CD14-positive monocyte (primary cell): ENCODE data around the gene GNAZ. TPM values are rescaled to one million over a fixed set of nuclear protein-coding genes. Genes with fewer than 3 reads are reported as not detected.

Experiments used
- DNase-seq, 3 donors: peaks; one replicate each; pipeline ENCODE4 v3.0.0-alpha.2; 2011 to 2022
- H2AFZ ChIP-seq: 2 replicates; pipeline ENCODE4 v1.6.0; 2012; ENCODE audit warnings: mild to moderate bottlenecking, low read depth, low read length, inconsistent platforms; ENCODE audit not compliant: insufficient read depth, poor library complexity, severe bottlenecking
- H3K27ac ChIP-seq, 2 donors: 1 replicate in 1 of 2; 2 replicates in 1 of 2; pipeline ENCODE4 v1.5.1; 2012 to 2013; ENCODE audit warnings: low read length in 2 of 2, control low read depth in 1 of 2, inconsistent platforms in 1 of 2, low read depth in 1 of 2, mild to moderate bottlenecking in 1 of 2
- H3K27me3 ChIP-seq, 2 donors: one replicate each; pipeline versions ENCODE4 v1.6.0 to v1.6.1; 2011 to 2013; ENCODE audit warnings: low read length in 2 of 2; ENCODE audit not compliant: control insufficient read depth in 2 of 2, insufficient read depth in 2 of 2
- H3K36me3 ChIP-seq, 2 donors: replicated peaks in 1 of 2; 1 replicate in 1 of 2; 2 replicates in 1 of 2; pipeline versions ENCODE4 v1.5.1 to v1.6.1; 2012 to 2013; ENCODE audit warnings: low read length in 2 of 2, control low read depth in 1 of 2, inconsistent platforms in 1 of 2, mild to moderate bottlenecking in 1 of 2; ENCODE audit not compliant: insufficient read depth in 2 of 2, control insufficient read depth in 1 of 2
- H3K4me1 ChIP-seq, 2 donors: 1 replicate in 1 of 2; 2 replicates in 1 of 2; pipeline versions ENCODE4 v1.5.1 to v1.6.1; 2012 to 2013; ENCODE audit warnings: low read length in 2 of 2, control low read depth in 1 of 2, inconsistent platforms in 1 of 2, mild to moderate bottlenecking in 1 of 2, moderate library complexity in 1 of 2; ENCODE audit not compliant: insufficient read depth in 2 of 2, control insufficient read depth in 1 of 2
- H3K4me2 ChIP-seq: replicated peaks from 2 replicates; pipeline ENCODE3; 2012; ENCODE audit warnings: low read length, moderate library complexity, mild to moderate bottlenecking; ENCODE audit not compliant: poor library complexity, severe bottlenecking; ENCODE audit errors: extremely low read depth
- H3K4me3 ChIP-seq, 3 experiments: fragments of 200-600 bp in 1 of 3; sonication (generic) in 1 of 3; replicated peaks in 1 of 3; 1 replicate in 2 of 3; 2 replicates in 1 of 3; pipeline ENCODE4 v1.5.1; 2011 to 2013; ENCODE audit warnings: low read length in 3 of 3, mild to moderate bottlenecking in 3 of 3, control low read depth in 2 of 3, low read depth in 2 of 3, inconsistent platforms in 1 of 3, moderate library complexity in 1 of 3
- H3K79me2 ChIP-seq: 2 replicates; pipeline ENCODE4 v1.6.0; 2012; ENCODE audit warnings: mild to moderate bottlenecking, control low read depth, inconsistent platforms, low read length, moderate library complexity; ENCODE audit not compliant: insufficient read depth
- H3K9ac ChIP-seq: 2 replicates; pipeline ENCODE4 v1.6.0; 2017; ENCODE audit warnings: low read length, mild to moderate bottlenecking; ENCODE audit not compliant: insufficient read depth, poor library complexity, severe bottlenecking
- H3K9me3 ChIP-seq, 2 donors: replicated peaks in 1 of 2; 1 replicate in 1 of 2; 2 replicates in 1 of 2; pipeline versions ENCODE4 v1.5.1 to v1.6.1; 2012 to 2013; ENCODE audit warnings: low read length in 2 of 2, control low read depth in 1 of 2; ENCODE audit not compliant: control insufficient read depth in 1 of 2, insufficient read depth in 1 of 2
- H4K20me1 ChIP-seq: 2 replicates; pipeline ENCODE4 v1.6.0; 2012; ENCODE audit warnings: mild to moderate bottlenecking, low read length, control low read depth, moderate library complexity; ENCODE audit not compliant: insufficient read depth
- H3K27ac Mint-ChIP-seq, 7 donors: one replicate each; pipeline ENCODE4 v1.8.0; 2020; ENCODE audit warnings: mild to moderate bottlenecking in 7 of 7, mixed read lengths in 7 of 7, moderate library complexity in 6 of 7, inconsistent platforms in 2 of 7
- H3K27me3 Mint-ChIP-seq, 3 donors: one replicate each; pipeline ENCODE4 v1.8.0; 2021 to 2022; ENCODE audit warnings: low read depth in 3 of 3, mild to moderate bottlenecking in 3 of 3, mixed read lengths in 3 of 3, moderate library complexity in 3 of 3, inconsistent platforms in 1 of 3
- H3K36me3 Mint-ChIP-seq, 2 donors: one replicate each; pipeline ENCODE4 v1.8.0; 2020; ENCODE audit warnings: mixed read lengths in 2 of 2, inconsistent platforms in 1 of 2, mild to moderate bottlenecking in 1 of 2
- H3K4me1 Mint-ChIP-seq: one replicate; pipeline ENCODE4 v1.8.0; 2020; ENCODE audit warnings: mild to moderate bottlenecking, mixed read lengths
- H3K4me3 Mint-ChIP-seq, 2 donors: one replicate each; pipeline ENCODE4 v1.8.0; 2020; ENCODE audit warnings: mild to moderate bottlenecking in 2 of 2, mixed read lengths in 2 of 2, moderate library complexity in 1 of 2
- H3K9me3 Mint-ChIP-seq, 7 donors: one replicate each; pipeline ENCODE4 v1.8.0; 2020 to 2022; ENCODE audit warnings: mixed read lengths in 7 of 7, mild to moderate bottlenecking in 6 of 7, moderate library complexity in 6 of 7, inconsistent platforms in 2 of 7
- WGBS: methylation state at CpG from one replicate; pipeline ENCODE4 v1.1.5; 2013; ENCODE audit warnings: missing lambda C conversion rate; ENCODE audit not compliant: insufficient coverage; 5-methylcytosine and 5-hydroxymethylcytosine counted together
- intact Hi-C, 2 donors: fragments of 100-400 bp; cut with micrococcal nuclease; formaldehyde crosslinking; loops; one replicate each; pipeline versions ENCODE4 v1.15.0 to v1.15.1; 2023
- polyA plus RNA-seq, 3 donors: library from polyadenylated mRNA; depleted of rRNA in 1 of 3; unstranded in 2 of 3; stranded (reverse) in 1 of 3; fragments of 300-500 nt in 2 of 3; fragments of >200 nt in 1 of 3; fragmentation: Illumina TruSeq in 2 of 3; gene quantifications; 1 replicate in 2 of 3; 2 replicates in 1 of 3; pipeline ENCODE4 v1.2.3, GENCODE V29; 2012 to 2021
- TF ChIP-seq, protein P1 (sequence below): fragments of 200-600 bp; IDR thresholded peaks from one replicate; pipeline ENCODE4 v1.8.0; 2022; ENCODE audit warnings: antibody characterized with exemption, mild to moderate bottlenecking

The GNAZ gene
- polyA plus RNA-seq, 3 donors: 0.04 to 0.05 TPM; not detected in 1

DNA sequence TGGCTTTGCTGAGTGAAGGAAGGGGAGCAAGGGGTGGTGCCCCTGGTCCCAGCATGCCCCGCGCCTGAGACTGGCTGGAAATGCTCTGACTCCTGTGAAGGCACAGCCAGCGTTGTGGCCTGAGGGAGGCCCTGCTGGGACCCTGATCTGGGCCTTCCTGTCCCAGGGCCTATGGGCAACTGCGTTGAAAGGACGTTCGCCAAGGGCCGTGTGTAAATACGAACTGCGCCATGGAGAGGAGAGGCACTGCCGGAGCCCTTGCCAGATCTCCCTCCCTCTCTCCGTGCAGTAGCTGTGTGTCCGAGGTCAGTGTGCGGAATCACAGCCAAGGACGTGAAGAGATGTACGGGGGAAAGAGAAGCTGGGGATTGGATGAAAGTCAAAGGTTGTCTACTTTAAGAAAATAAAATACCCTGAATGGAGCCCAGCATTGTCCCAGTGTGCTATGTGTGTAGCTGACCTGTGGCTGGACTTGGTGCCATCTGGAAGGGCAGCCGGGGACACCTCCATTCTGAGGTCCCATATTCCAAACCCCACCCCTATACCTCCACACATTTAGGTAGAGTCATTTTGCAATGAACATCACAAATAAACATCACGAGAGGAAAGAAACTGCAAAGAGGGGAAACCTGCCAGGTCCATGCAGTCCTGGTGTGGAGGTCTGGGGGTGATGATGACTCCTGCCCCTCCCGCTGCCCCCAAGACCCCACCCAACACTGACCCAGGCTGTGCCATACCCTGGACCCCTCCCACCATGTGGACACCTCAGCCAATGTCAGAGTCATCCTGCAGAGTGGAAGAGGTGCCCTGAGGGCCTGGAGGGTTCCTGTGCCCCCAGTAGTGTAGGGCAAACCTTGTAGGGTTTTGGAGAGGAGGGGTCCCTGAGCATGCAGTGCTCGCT is 54.5 kb downstream of the GNAZ start:
- Histone ChIP-seq H4K20me1 (no peaks in the 10 kb centered on the region), H3K4me2 (no peak overlapping the region), H3K4me1 (no peaks in the 10 kb centered on the region), H3K27ac (no peak overlapping the region), H3K9ac (no peak overlapping the region), H3K9me3 (no peaks in the 10 kb centered on the region), H3K27me3 (no peaks in the 10 kb centered on the region), H2AFZ (no peak overlapping the region), H3K36me3 (no peaks in the 10 kb centered on the region), H3K4me3 (no peak overlapping the region), H3K79me2 (no peaks in the 10 kb centered on the region)
- intact Hi-C loops: loop anchor here in 1 of 2 donors (5.0 kb wide), 1 partner anchor 163 kb away; no protein-coding TSS in a partner anchor
- Mint-ChIP-seq H3K36me3 (no peaks in the 10 kb centered on the region), H3K9me3 (peaks cover 0 to 2% (median 0%) of the 10 kb centered on the region in 7 donors), H3K27ac (peak overlapping the region in 1 of 7 donors; percentile 23), H3K4me1 (peaks cover 2% of the 10 kb centered on the region), H3K4me3 (no peak overlapping the region), H3K27me3 (peaks cover 2 to 7% (median 4%) of the 10 kb centered on the region in 3 donors)
- TF ChIP-seq, protein P1, sequence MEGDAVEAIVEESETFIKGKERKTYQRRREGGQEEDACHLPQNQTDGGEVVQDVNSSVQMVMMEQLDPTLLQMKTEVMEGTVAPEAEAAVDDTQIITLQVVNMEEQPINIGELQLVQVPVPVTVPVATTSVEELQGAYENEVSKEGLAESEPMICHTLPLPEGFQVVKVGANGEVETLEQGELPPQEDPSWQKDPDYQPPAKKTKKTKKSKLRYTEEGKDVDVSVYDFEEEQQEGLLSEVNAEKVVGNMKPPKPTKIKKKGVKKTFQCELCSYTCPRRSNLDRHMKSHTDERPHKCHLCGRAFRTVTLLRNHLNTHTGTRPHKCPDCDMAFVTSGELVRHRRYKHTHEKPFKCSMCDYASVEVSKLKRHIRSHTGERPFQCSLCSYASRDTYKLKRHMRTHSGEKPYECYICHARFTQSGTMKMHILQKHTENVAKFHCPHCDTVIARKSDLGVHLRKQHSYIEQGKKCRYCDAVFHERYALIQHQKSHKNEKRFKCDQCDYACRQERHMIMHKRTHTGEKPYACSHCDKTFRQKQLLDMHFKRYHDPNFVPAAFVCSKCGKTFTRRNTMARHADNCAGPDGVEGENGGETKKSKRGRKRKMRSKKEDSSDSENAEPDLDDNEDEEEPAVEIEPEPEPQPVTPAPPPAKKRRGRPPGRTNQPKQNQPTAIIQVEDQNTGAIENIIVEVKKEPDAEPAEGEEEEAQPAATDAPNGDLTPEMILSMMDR: no peak
- 94% methylated on average over 11 of the region's 19 CpGs for WGBS
- DNase-seq: no peak

DNA sequence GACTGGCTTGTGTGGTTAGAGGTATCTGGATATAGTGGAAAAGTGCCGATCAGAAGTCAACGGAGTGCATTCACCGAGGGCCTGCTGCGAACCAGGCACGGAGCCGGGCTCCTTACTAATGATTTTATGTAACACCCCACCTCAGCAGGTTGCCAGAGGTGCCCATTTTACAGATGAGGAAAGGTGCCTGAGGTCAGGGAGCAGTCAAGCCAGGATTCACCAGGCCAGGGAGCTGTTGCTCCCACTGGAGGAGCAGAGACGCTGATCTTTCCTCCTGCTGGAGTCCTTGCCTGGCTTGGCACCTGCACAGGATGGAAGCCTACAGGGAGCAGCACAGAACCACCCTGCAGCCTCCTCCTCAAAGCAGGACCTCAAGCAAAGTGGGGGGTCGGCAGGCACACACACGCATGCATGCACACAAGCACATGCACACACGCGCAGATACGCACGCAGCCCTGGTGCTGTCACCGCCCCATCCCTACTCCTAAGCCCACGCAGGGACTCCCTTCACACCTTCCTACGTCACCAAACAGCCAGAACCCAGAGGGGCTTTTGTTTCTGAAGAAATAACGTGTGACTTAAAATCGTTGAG is 55.3 kb downstream of the GNAZ start:
- no peaks in the 10 kb centered on the region for H3K27me3 ChIP-seq
- H3K4me2 ChIP-seq: no peak overlapping the region
- peaks cover 0 to 2% (median 0%) of the 10 kb centered on the region in 7 donors for H3K9me3 Mint-ChIP-seq
- TF ChIP-seq, protein P1: no peak
- H3K9me3 ChIP-seq: no peaks in the 10 kb centered on the region
- H3K4me3 ChIP-seq: no peak overlapping the region
- intact Hi-C loops: loop anchor here in 1 of 2 donors (5.0 kb wide), 1 partner anchor 163 kb away; no protein-coding TSS in a partner anchor
- no peaks in the 10 kb centered on the region for H3K4me1 ChIP-seq
- no peak overlapping the region for H3K9ac ChIP-seq
- peaks cover 2% of the 10 kb centered on the region for H3K4me1 Mint-ChIP-seq
- H3K36me3 Mint-ChIP-seq: no peaks in the 10 kb centered on the region
- H3K27ac Mint-ChIP-seq: peak overlapping the region in 1 of 7 donors; percentile 18
- no peaks in the 10 kb centered on the region for H4K20me1 ChIP-seq
- H3K4me3 Mint-ChIP-seq: no peak overlapping the region
- H2AFZ ChIP-seq: no peak overlapping the region
- no peak for DNase-seq
- no peaks in the 10 kb centered on the region for H3K36me3 ChIP-seq
- no peak overlapping the region for H3K27ac ChIP-seq
- H3K79me2 ChIP-seq: no peaks in the 10 kb centered on the region
- WGBS: 98% methylated on average over 10 of the region's 18 CpGs
- H3K27me3 Mint-ChIP-seq: peaks cover 2 to 7% (median 4%) of the 10 kb centered on the region in 3 donors
